Stimulated activated CD8-positive, alpha-beta memory T cell treated with anti-CD3 and anti-CD28 coated beads, Interleukin-15, amount 100 ng/mL, for 1 hour (primary cell): Measurements from ENCODE around the gene POLR3E.

Experiments
- DNase-seq: peaks from one replicate; pipeline ENCODE4 v3.0.0-alpha.2; 2020; ENCODE audit warnings: low read depth

Gene POLR3E, protein sequence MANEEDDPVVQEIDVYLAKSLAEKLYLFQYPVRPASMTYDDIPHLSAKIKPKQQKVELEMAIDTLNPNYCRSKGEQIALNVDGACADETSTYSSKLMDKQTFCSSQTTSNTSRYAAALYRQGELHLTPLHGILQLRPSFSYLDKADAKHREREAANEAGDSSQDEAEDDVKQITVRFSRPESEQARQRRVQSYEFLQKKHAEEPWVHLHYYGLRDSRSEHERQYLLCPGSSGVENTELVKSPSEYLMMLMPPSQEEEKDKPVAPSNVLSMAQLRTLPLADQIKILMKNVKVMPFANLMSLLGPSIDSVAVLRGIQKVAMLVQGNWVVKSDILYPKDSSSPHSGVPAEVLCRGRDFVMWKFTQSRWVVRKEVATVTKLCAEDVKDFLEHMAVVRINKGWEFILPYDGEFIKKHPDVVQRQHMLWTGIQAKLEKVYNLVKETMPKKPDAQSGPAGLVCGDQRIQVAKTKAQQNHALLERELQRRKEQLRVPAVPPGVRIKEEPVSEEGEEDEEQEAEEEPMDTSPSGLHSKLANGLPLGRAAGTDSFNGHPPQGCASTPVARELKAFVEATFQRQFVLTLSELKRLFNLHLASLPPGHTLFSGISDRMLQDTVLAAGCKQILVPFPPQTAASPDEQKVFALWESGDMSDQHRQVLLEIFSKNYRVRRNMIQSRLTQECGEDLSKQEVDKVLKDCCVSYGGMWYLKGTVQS

DNA sequence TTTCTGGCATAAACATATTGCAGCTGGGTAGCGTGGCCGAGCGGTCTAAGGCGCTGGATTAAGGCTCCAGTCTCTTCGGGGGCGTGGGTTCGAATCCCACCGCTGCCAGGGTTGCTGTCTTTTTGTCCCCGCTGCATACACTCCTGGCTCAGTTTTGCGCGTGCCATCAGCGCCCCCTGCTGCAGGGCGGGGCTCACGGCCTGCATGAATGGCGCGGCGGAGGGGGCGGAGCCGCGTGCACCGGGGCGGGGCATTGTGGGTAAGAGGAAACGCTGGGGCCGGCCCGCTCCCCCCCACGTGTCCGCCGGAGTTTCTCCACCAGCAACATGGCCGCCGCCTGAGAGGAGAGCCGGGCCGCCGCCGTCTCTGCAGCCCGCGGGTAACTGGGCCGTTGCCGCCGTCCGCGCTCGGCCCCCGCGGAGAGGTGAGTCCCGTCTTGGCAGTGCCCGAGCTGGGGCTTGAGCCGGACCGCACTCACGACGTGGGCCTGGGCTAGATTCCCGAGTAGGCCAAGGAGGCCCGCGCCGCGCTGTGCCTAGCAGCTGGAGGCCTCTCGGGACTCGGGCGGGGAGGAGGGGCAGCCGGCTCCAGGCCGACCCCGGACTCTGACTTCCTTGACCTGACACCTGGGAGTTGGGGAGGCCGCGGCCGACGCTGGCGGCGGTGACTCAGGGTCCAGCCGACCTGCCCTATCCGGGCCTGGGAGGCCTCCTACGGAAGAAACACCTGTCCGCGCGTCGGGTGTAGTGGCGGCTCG, at the start of gene POLR3E:
POLR3E (plus strand) TSS at position 296 of the 757 bp plus-strand sequence. CDS start 5,560 bp downstream, outside the sequence.
- DNase-seq, result peak; percentile 100

DNA sequence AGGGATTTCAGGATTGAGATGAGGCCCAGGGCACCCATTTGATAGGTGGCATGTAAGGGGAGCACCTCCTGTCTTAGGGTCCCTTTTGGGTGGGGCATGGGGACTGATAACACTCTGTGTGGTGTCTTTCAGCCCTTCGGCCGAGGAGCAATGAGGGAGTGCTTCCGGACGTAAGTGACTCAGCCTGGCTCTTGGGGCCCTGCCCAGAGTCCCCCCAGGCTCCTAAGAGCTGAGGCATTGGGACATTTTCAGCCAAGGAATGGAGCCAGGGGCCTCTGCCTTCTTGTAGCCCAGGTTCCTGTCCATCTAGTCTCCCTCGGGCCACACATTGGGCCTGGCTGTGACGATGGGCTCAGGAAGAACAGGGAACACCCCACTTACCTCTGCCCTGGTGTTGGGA, 46.7 kb upstream of the POLR3E start:
- no peak for DNase-seq

DNA sequence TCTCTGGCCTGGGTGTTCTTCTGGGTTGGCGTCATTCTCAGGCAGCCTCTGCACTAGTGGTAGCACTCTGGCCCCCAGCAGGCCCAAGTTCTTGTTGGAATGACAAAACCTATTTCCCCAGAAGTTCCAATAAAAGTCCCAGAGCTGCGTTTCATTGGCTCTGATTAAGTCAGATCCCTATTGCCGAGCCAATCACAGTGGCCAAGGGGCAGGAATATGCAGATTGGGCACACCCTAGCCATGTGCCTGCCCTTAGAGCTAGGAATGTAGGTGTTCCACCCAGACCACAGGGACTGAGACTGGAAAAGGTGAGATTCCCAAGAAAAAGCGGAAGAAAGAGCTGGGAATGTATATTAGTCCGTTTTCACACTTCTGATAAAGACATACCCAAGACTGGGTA, 44.9 kb upstream of the POLR3E start:
- DNase-seq, result no peak

DNA sequence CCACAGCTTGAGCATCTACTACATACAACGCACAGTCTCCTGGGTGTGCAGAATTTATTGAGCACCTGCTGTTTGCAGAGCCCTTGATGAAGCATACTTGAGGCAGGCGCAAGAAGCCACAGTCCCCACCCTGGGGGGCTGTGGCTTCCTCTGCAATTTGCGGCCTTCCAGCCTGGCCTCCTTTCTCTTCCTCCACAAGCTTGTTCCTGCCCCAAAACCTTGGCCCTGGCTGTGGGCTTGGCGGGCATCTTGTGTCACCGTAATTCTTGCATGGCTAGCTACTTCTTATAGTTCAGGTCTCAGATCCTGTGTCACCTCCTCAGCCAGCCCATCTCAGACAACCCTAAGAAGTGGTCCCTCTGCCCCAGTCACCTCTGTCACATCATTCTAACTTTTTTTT, 43.9 kb upstream of the POLR3E start:
- no peak for DNase-seq

DNA sequence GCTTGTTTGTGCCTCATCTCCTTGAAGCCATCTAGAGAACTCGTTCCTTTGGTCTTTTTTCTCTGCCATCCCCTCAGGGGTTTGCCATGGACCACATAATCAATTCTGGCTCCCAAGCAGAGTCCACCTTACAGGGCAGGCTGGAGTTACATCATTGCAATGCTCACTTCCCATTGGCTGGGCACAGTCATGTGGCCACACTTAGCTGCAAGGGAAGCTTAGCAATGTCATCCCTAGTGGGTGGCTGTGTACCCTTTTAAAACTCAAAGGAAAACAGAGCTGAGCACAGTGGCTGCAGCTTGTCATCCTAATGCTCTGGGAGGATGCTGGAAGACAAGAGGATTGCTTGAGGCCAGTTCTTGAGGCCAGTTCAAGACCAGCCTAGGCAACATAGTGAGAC, 41.9 kb upstream of the POLR3E start:
- no peak for DNase-seq

DNA sequence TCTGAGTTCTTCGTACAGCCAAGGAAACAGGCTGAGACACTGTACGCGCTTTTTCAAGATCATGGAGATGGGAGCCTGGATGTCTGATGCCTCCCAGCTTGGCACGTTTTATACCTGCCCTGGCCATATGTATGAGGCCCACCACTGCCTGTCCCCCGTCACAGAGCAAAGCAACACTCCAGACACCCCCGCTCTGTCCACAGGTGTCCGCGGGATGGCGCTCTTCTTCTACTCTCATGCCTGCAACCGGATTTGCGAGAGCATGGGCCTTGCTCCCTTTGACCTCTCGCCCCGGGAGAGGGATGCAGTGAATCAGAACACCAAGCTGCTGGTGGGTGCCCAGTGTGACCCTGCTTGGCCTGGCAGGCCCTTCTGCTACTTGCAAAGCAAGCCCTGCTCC, 39.8 kb upstream of the POLR3E start:
- DNase-seq, result no peak

DNA sequence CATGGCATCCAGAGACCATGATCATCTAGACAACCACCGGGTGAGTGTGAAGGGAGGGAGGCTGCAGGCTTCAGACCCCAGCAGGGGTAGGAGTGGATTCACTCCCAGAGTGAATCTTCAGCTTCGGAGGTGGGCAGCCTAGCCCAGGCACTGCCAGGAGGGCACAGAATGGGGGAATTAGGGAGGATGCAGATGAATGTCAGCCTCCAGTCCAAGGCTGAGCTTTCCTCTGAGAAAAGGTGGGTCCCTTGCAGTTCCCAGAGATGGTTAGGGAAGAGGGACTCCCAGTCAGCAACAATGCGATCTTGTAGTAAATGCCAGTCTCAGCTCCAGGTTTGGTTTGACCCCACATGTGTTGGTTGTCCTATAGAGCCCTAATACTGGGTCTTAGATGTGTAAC, 36.7 kb upstream of the POLR3E start:
- no peak for DNase-seq

DNA sequence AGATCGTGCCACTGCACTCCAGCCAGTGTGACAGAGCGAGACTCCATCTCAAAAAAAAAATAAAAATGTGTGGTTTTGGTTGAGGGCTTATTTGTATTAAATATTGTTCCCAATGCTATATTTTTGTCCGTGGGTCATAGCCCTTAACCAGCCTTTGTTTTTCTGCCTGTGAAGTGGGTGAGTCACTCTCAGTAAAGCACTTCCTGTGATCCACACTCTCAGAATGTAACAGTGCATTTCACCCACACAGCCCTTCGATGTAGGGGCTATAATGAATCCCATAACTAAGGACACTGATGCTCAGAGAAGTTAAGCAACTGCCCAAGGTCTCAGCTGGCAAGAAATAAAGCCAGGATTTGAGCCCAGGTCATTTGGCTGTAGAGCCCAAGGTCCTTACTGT, 34.7 kb upstream of the POLR3E start:
- DNase-seq, result no peak

DNA sequence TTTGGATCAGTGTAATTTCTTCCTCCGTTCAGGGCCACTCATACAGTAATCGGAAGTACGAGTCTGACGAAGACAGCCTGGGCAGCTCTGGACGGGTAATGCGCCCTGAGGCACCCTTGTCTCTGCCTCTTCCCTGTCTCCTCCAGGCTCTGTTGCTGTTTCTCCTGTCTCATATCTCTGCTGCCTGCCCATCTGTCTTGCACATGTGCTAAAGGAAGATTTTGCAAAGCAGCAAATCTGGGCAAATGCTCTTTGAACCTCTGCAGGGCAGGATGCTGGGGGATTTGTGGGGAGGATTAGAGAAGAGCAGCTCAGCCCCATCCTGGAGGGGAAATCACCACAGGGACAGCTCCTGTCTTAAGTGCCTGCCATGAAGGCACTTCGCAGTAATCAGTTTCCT, 32.4 kb upstream of the POLR3E start:
- no peak for DNase-seq

DNA sequence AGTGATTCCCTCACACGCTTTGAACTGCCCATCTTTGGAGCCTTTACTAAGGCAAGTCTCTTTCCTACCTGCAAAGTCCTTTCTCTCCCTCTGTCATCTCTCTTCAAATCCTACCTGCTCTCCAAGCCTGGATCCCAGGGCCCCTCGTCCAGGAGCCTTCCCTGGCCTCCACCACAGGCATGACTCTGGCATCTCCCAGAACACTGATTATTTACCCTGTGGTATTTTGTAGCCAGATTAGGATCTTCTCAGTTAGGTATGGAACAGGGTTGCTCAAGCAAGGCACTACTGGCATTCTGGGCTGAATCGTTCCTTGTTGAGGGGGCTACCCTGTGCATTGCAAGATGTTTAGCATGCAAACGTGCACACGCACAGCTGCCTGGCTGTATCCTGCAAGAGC, 31.9 kb upstream of the POLR3E start:
- no peak for DNase-seq

DNA sequence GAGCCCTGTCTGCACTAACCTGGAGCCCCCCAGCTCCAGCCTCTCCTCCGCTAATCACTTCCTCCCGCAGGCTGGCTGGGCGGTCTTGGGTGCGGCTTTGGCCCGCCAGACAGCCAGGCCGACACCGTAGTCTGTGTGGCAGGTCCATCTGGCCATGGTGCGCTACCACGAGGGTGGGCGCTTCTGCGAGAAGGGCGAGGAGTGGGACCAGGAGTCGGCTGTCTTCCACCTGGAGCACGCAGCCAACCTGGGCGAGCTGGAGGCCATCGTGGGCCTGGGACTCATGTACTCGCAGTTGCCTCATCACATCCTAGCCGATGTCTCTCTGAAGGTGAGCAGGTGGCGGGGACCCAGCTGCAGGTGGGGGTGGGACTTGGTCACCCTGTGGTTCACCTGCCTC, 30.7 kb upstream of the POLR3E start:
- no peak for DNase-seq

DNA sequence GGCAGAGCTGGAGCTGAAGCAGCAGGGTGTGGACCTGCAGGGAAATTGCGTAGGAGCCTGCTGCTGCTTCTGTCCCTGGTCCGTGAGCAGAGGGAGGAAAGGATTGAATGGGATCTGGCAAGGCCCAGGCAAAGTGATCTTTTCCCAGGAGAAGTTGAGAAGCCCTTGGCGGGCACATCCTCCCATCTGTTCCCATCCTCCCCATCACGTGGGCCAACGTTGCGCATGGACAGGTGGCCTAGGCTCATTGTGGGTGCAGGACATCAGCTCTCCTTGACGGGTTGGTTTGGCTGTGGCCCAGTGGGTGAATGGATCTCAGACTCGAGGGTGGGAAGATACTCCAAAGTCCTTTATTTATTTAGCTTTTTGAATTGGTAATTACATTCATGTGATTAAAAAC, 29.4 kb upstream of the POLR3E start:
- no peak for DNase-seq

DNA sequence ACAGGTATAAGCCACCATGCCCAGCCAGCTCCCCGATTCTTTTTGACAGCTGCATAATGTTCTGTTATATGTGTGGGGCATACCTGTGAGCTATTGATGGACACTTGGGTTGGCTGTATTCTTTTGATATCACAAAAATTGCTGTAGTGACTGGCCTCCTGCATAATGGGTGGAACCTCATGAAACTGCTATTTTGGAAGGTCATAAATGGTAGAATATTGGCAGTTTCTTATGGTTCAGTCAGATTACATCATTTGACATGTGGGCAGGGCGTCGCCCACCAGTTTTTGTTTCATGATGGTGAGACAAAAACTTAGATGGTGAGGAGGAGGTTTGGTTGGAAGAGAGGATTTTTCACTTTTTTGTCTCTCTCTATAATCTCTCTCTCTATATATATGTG, 26.7 kb upstream of the POLR3E start:
- DNase-seq, result no peak

DNA sequence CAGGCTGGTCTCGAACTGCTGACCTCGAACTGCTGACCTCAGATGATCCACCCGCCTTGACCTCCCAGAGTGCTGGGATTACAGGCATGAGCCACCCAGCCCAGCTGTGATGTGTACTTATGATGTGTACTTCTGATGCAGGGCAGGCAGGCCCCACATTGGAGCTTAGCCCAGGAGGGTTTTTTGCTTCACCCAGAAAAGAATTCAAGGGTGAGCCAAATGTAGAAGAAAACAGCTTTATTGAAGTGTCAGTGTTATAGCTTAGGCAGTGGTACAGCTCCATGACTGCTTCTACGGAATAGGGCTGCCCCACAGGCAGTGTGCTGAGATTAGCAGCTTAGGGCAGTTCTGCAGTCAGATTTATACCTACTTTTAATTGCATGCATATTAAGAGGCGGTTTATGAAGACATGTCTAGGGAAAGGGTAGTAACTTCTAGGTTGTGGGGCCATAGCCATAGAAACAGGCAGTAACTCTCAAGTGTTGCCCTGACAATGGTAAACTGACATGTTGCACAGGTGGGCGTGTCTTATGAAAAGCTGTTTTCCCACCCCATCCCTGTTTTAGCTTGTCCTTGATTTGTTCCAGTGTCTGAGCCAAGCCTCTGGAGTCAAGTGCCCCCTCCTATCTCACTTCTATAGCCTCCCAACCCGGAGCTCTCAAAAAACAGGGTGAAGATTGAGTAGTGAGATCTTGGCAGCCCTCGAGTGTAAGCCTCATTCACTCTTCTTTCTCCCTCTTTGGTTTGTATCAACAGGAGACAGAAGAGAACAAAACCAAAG, 24.1 kb upstream of the POLR3E start:
- no peak for DNase-seq

DNA sequence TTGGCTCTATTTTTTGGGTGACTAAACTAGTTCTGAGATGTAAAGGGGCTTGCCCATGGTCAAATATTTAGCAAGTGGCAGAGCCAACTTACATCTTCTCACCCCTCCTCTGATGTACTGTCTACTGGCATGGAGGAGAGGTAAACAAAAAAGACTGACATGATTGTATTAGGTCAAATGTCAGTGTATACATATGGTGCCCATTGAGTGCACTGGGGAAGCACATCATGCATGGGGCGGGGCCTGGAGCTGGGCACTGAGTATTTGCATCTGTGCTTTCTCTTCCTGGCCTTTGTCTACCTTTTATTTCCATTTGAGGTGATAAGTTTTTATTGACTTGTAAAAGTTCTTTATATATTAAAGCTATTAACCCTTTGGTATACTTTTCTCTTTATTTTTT, 22.3 kb upstream of the POLR3E start:
- DNase-seq, result no peak

DNA sequence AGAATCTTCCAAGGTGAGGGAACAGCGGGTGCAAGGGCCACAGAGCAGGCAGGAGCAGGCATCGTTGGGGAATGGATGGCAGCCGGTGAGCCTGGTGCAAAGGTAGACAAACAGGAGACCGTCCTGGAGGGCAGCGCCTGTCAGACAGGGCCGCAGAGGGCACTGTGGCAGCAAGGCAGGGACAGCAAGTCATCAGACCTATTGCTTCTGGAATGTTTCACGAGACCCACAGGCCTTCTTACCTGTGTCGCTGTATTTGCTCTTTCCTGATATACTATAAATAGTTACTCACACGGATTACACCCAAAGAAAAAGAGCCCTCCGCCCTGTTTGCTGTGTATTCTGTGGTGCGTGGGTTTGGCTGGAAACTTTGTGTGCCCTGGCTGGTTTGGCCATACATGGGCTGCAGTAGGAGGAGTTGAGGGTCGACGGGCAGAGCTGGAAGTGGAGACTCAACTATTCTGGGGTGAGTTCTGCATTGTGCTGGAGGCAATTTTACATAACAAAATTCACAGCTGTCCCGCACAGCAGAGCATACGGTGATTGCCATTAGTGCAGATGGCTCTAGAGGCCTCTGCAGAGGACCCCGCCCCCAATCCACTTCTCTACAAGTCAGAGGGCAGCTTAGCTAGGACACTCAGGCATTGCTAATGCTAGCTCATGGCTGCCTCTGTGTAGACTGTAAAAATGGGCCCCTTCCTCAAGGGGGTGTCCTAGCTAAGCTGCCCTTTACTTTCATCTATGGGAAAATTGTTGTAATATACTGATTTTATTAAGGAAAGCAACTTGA, 18.6 kb upstream of the POLR3E start:
- no peak for DNase-seq

DNA sequence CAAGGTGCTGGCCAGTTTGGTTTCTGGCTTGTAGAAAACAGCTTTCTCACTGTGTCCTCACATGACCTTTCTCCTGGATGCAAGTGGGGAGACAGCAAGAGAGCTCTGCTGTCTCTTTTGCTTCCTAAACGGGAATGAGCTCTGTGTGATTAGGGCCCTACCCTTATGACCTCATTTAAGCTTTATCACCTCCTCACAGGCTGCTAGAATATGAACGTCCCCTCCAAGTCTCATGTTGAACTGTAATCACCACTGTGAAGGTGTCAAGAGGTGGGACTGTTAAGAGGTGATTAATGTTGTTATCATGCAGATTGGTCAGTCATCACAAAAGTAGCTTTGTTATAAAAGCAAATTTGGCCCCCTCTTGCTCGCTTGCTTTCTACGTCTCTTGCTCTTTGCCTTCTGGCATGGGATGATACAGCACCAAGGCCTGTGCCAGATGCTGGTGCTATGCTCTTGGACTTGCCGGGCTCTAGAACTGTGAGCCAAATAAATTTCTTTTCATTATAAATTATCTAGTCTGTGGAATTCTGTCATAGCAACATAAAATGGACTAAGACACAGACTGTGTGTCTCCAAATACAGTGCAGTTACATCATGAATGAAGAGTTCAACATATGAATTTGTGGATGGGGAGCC, 14.8 kb upstream of the POLR3E start:
- no peak for DNase-seq

DNA sequence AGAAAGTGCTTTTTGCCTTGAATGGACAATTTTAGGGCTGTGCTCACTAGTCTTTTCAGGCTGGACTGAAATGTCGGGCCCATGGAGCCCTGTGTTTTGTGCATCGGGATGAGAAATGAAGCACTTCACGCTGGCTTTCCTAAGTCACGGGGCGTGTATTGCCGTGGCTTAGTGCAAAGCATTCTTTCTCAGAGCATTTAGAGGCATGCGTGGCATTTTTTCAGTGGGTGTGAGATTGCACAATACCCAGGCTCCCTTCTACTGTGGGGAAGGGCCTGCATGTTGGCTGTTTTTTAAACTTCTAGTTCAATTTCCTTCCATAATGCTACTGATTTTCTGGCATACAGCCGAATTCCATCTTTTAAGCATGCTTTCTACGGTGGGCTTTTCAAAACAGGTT, 12.6 kb upstream of the POLR3E start:
- no peak for DNase-seq

DNA sequence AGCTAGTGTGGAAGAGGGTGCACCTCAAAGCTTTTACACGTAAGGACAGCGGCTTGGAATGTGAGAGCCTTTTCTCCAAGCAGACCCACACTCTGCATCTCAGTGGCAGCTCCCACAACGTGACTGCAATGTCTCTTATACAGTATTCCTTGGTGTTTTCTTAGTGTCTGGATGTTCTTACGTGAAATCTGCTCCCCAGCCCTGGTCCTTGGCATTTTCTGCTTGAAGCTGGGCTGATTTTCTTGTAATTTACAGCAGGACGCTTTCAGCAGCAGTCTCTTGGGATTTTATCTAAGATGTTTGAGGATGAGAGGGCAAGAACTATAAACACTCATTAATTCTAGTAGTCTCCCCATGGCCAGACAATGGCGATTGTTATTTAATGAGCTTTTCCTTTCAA, 12.1 kb upstream of the POLR3E start:
- DNase-seq, result no peak

DNA sequence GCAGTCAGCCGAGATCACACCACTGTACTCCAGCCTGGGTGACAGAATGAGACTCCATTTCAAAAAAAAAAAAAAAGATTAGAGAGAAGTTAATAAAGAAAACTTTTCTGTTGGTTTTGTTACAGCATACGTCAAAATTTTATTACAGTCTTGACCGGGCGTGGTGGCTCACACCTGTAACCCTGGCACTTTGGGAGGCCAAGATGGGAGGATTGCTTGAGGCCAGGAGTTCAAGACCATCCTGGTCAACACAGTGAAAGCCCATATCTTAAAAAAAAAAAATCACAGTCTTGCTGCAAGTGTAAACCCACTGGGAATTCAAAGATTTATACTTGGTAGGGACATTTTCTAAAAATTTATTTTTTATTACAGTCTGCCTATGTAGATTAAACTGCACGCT, 6.2 kb upstream of the POLR3E start:
- DNase-seq, result no peak

DNA sequence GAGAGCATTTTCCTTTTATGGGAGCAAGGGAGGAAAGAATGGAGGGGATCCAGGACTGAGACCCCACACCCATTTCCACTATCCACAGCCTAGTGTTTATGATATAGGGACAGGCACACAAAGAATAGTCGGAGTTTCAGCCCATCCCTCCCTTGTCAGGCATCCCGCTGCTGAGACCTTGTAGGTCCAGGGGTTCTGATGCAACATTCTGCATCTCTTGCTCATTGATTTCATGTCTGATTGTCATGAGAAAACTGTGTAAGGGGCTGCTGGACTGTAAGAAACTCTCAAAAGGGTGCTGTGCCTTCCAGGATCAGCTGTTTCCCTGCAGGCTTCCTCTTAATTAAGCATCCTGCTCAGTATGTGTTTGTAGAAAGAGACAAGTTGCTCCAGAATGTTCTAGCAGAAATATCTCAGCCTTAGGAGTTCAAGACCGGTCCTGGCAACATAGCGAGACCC, 5.3 kb upstream of the POLR3E start:
- DNase-seq, result no peak
